Activated naive CD4-positive, alpha-beta T cell treated with anti-CD3 and anti-CD28 coated beads, Interleukin-2, amount 50 U/mL, for 24 hours (primary cell): ENCODE results near the gene TTC21A.
A peak's percentile ranks its signal among the peaks of the same experiment; 100 is the strongest.

Source experiments
- H3K27ac Mint-ChIP-seq: one replicate; pipeline ENCODE4 v1.8.0; 2021; ENCODE audit warnings: mild to moderate bottlenecking, mixed read lengths
- H3K27me3 Mint-ChIP-seq: one replicate; pipeline ENCODE4 v1.8.0; 2021; ENCODE audit warnings: mixed read lengths
- H3K36me3 Mint-ChIP-seq: one replicate; pipeline ENCODE4 v1.8.0; 2021; ENCODE audit warnings: mixed read lengths
- H3K4me1 Mint-ChIP-seq: one replicate; pipeline ENCODE4 v1.8.0; 2021; ENCODE audit warnings: mixed read lengths
- H3K4me3 Mint-ChIP-seq: one replicate; pipeline ENCODE4 v1.8.0; 2021; ENCODE audit warnings: mild to moderate bottlenecking, mixed read lengths
- H3K9me3 Mint-ChIP-seq: one replicate; pipeline ENCODE4 v1.8.0; 2021; ENCODE audit warnings: mixed read lengths

Gene TTC21A

GRCh38 chr3:39146611-39147591 is 39.4 kb downstream of the TTC21A start:
- Mint-ChIP-seq H3K4me1 (peaks cover 76% of the 10 kb centered on the region), H3K36me3 (peaks cover 33% of the 10 kb centered on the region), H3K9me3 (no peaks in the 10 kb centered on the region), H3K27me3 (no peaks in the 10 kb centered on the region), H3K27ac (peak overlapping the region; percentile 98), H3K4me3 (peak overlapping the region; percentile 97)

DNA sequence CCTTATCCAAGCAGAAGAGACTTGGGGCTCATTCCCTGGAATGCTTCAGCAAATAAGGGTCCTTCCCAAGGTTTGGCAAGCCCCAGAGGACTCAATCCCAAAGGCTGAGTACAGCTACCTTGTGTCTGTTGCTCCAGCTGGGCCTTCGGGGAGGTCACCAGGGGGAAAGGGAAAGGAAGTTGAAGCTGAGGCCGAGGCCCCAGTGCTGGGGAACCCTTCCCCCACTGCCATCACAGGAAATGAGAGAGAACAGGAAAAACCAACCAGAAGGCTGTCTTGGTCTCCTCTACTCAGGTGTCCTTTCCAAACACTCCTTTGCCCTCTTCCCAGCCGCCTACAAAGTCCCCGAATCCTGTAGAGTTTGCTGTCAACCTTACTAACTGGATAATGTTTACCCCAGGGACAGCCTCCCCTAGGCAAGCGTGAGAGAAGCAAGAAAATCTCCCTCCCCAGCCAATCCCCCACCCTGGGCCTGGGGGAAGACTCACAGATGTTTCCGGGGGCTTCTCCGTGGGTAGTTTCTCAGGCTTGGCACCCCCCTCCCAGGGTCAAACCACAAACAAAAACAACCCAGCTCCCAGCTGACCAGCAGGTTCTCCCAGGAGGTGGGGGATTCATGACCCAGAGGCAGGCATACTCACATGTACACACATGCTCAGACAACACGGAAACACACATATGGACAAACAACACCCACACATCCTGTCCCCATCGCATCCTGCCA is 40.4 kb downstream of the TTC21A start:
- peak overlapping the region; percentile 97 for H3K4me3 Mint-ChIP-seq
- H3K36me3 Mint-ChIP-seq, result peaks cover 36% of the 10 kb centered on the region
- H3K4me1 Mint-ChIP-seq, result peaks cover 78% of the 10 kb centered on the region
- H3K27ac Mint-ChIP-seq, result peak overlapping the region; percentile 98
- no peaks in the 10 kb centered on the region for H3K9me3 Mint-ChIP-seq
- no peaks in the 10 kb centered on the region for H3K27me3 Mint-ChIP-seq

- Mint-ChIP-seq H3K27ac (peak overlapping the region; percentile 98), H3K4me3 (peak overlapping the region; percentile 97), H3K27me3 (no peaks in the 10 kb centered on the region), H3K36me3 (peaks cover 34% of the 10 kb centered on the region), H3K9me3 (no peaks in the 10 kb centered on the region), H3K4me1 (peaks cover 75% of the 10 kb centered on the region)
Measured at GRCh38 chr3:39148435-39149058, 41.1 kb downstream of the TTC21A start.

DNA sequence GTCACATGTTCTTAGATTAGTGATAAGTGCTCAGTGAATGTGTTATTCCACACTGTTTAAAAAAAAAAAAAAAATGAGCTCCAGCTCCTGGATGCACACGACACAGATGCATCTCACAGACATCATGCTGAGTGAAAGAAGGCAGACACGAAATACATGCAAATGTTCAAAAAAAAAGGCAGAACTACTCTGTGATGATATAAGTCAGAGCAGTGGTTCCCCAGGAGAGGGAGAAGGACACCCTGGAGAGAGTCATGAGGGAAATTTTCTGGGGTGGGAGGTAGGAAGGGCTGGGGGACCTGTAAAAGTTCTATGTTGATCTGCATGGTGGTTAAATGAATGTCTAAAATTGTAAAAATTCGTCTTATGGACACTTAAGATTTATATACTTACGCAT is 41.6 kb downstream of the TTC21A start:
- no peaks in the 10 kb centered on the region for H3K27me3 Mint-ChIP-seq
- H3K27ac Mint-ChIP-seq, result peak overlapping the region; percentile 98
- peaks cover 75% of the 10 kb centered on the region for H3K4me1 Mint-ChIP-seq
- peaks cover 33% of the 10 kb centered on the region for H3K36me3 Mint-ChIP-seq
- no peaks in the 10 kb centered on the region for H3K9me3 Mint-ChIP-seq
- peak overlapping the region; percentile 97 for H3K4me3 Mint-ChIP-seq

GRCh38 chr3:39149498-39150147 is 42.1 kb downstream of the TTC21A start:
- Mint-ChIP-seq H3K27me3 (no peaks in the 10 kb centered on the region), H3K4me3 (peak overlapping the region; percentile 97), H3K4me1 (peaks cover 75% of the 10 kb centered on the region), H3K36me3 (peaks cover 30% of the 10 kb centered on the region), H3K27ac (peak overlapping the region; percentile 98), H3K9me3 (no peaks in the 10 kb centered on the region)

DNA sequence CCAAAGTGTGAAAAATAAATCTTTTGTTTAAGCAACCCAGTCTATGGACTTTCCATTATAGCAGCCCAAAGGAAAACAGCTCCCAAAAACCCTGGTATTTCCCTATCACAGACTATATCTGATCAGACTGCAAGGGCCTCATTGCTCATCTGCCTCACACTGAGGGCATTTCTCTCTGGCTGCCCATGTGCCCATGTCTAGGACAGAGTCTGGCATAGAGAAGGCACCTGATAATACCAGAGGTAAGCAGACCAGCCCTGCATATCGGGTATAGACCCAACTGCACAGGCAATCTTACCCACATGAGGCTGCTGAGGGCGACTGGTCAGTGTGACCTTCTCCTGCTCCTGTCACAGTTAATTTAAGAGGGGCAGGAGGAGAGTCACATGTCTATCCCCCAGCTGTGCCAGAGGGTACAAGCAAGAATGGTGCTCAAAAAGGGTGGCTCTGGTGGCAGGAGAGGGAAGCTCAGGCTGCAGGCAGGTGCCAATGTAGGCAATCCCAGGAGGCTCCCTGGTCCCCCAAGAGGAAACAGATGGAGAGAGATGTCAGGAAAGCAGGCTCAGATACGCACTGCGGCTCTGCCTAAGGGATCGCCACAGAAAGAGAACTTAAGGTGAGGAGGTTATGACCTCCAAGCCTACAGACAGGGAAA is 42.8 kb downstream of the TTC21A start:
- Mint-ChIP-seq H3K4me1 (peaks cover 76% of the 10 kb centered on the region), H3K36me3 (peaks cover 29% of the 10 kb centered on the region), H3K9me3 (no peaks in the 10 kb centered on the region), H3K27ac (peak overlapping the region; percentile 98), H3K4me3 (peak overlapping the region; percentile 97), H3K27me3 (no peaks in the 10 kb centered on the region)

- Mint-ChIP-seq H3K4me1 (peaks cover 72% of the 10 kb centered on the region), H3K27ac (peak overlapping the region; percentile 98), H3K9me3 (no peaks in the 10 kb centered on the region), H3K4me3 (peak overlapping the region; percentile 97), H3K36me3 (peaks cover 29% of the 10 kb centered on the region), H3K27me3 (no peaks in the 10 kb centered on the region)
Measured at GRCh38 chr3:39150803-39151631, 43.5 kb downstream of the TTC21A start.

- no peaks in the 10 kb centered on the region for H3K27me3 Mint-ChIP-seq
- H3K36me3 Mint-ChIP-seq, result peaks cover 14% of the 10 kb centered on the region
- H3K4me3 Mint-ChIP-seq, result peak overlapping the region; percentile 81
- H3K27ac Mint-ChIP-seq, result peak overlapping the region; percentile 94
- H3K4me1 Mint-ChIP-seq, result peaks cover 43% of the 10 kb centered on the region
- no peaks in the 10 kb centered on the region for H3K9me3 Mint-ChIP-seq
Measured at GRCh38 chr3:39153977-39154279, 46.4 kb downstream of the TTC21A start.

DNA sequence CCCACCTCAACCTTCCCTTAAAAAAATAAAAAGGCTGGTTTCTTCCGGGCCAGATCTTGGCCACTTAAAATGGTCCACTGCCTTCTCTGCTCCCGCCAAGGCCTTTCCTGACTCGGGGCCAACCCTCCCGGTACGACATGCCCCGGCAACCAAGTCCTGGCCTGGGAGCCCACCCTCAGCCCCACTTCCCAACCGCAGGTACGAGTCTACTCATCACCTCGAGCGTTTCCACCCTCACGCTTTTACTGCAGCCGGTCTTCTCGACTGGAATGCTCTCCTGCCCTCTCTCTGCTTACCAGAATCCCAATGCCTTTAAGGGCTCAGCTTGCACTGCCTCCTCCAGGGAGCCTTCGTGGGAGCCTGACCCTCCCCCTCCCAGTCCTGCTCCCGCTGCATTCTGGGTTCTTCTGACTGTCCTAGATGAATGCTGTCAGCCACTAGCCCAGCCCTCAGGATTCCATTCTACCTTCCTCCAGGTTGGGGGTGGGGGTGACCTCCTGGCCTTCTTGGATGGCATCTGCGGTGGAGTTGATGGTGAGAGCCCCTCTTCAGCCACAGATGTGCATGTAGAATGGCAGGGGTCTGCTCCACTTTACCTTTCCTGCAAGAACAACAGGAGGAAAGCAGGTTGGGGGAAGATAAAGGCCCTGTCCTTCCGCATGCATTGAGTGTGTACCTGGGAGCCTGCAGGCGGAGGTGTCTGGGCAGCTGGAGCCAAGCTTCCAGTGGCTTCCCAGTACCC is 47.0 kb downstream of the TTC21A start:
- peaks cover 37% of the 10 kb centered on the region for H3K4me1 Mint-ChIP-seq
- H3K27me3 Mint-ChIP-seq, result no peaks in the 10 kb centered on the region
- H3K27ac Mint-ChIP-seq, result peak overlapping the region; percentile 94
- peak overlapping the region; percentile 81 for H3K4me3 Mint-ChIP-seq
- no peaks in the 10 kb centered on the region for H3K9me3 Mint-ChIP-seq
- H3K36me3 Mint-ChIP-seq, result peaks cover 11% of the 10 kb centered on the region

DNA sequence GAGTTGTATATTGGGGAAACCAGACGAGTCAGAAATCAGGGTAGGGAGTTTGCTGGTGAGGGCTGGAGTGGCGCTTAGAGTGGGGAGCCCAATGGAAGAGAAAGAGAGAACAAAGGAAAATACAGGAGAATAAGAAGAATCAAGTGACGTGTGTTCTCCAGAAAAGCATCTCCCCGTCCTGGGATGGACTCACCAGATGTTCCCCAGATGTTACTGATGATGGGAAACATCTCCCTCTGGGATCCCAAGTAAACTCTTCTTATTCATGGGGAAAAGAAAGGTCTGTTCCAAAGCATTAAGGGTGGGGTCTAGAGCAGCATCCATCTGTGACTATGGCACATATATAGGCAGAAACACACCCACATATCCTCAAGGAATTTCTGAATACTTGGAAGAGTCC is 48.9 kb downstream of the TTC21A start:
- Mint-ChIP-seq H3K36me3 (peaks cover 9% of the 10 kb centered on the region), H3K4me3 (no peak overlapping the region), H3K4me1 (peaks cover 18% of the 10 kb centered on the region), H3K27ac (peak overlapping the region; percentile 5), H3K9me3 (no peaks in the 10 kb centered on the region), H3K27me3 (no peaks in the 10 kb centered on the region)

DNA sequence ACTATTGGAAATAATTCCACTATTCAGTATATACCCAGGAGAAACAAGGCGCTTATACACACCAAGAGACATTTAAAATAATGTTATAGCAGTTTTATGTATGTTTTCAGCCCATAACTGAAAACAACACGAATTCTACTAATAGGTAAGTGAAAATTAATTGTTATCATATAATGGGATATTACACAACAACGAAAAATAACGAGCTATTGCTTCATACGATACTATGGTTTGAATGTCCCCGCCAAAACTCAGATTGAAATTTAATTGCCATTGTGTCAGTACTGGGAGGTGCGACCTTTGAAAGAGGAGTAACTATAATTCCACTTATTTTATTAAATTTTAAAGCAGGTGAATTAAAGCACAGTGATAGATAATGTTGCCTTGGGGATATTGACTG is 49.9 kb downstream of the TTC21A start:
- H3K36me3 Mint-ChIP-seq, result peaks cover 2% of the 10 kb centered on the region
- no peak overlapping the region for H3K27ac Mint-ChIP-seq
- H3K27me3 Mint-ChIP-seq, result no peaks in the 10 kb centered on the region
- peaks cover 11% of the 10 kb centered on the region for H3K4me1 Mint-ChIP-seq
- H3K4me3 Mint-ChIP-seq, result no peak overlapping the region
- H3K9me3 Mint-ChIP-seq, result no peaks in the 10 kb centered on the region

DNA sequence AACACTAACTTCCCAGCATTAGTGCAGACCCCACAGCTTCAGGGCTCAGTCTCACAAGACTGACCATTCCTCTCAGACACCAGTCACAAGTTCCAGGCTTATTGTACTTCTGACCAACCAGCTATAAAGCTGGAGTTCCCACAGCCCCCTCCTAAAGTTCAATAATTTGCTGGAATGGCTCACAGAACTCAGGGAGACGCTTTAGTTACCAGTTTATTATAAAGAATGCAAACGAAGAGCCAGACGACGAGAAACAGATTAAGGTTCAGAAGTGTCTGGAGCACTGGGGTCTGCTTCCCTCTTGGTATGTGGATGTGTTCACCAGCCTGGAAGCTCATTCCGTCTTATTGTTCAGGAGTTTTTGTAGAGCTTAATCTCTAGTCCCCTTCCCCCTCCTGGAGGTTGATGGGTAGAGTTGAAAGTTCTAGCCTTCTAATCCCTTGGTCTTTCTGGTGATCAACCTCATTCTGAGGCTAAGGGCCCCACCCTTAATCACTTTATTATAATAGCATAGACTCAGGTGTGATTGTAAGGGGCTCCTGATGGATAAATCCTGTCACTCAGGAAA is 50.8 kb downstream of the TTC21A start:
- Mint-ChIP-seq H3K4me3 (no peak overlapping the region), H3K27me3 (no peaks in the 10 kb centered on the region), H3K36me3 (no peaks in the 10 kb centered on the region), H3K9me3 (no peaks in the 10 kb centered on the region), H3K27ac (no peak overlapping the region), H3K4me1 (peaks cover 8% of the 10 kb centered on the region)

DNA sequence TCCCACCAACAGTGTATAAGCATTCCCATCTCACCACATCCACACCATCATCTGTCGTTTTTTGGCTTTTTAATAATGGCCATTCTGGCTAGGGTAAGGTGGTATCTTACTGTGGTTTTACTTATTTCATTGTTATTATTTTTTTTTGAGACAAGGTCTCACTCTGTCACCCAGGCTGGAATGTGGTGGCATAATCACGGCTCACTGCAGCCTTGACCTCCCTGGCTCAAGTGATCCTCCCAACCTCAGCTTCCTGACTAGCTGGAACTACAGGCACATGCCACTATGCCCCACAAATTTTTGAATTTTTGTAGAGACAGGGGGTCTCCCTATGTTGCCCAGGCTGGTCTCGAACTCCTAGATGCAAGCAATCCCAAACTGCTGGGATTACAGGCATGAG is 56.9 kb downstream of the TTC21A start:
- Mint-ChIP-seq H3K4me3 (no peak overlapping the region), H3K4me1 (peaks cover 6% of the 10 kb centered on the region), H3K9me3 (no peaks in the 10 kb centered on the region), H3K27me3 (no peaks in the 10 kb centered on the region), H3K27ac (no peak overlapping the region), H3K36me3 (no peaks in the 10 kb centered on the region)
